IPS DF 4.7 (cell line): ENCODE data around the gene B4GALT6.
A peak's percentile ranks its signal among the peaks of the same experiment; 100 is the strongest.
"Not testable (repeated sequence)": the region's sequence is repeated elsewhere in the genome, so short reads cannot be mapped to it uniquely, and the experiment has no call there.

Experiments used
- DNase-seq: peaks from one replicate; pipeline ENCODE4 v3.0.0-alpha.2; 2013; ENCODE audit warnings: low spot score; ENCODE audit errors: extremely low read depth

The B4GALT6 gene

GRCh38 chr18:31684279-31685096 lies at the start of gene B4GALT6:
TSS of gene B4GALT6 (minus strand) at chr18:31684581. CDS start at chr18:31684426, 155 bp downstream.
- DNase-seq = no peak

- no peak for DNase-seq
Observed at GRCh38 chr18:31731628-31732027, 47.2 kb upstream of the B4GALT6 start.

GRCh38 chr18:31729196-31729595 lies 44.8 kb upstream of the B4GALT6 start:
- DNase-seq = not testable (repeated sequence)

GRCh38 chr18:31723990-31724711 lies 39.8 kb upstream of the B4GALT6 start:
- no peak for DNase-seq

- DNase-seq = no peak
Observed at GRCh38 chr18:31723639-31723989, 39.2 kb upstream of the B4GALT6 start.

- peak; percentile 84 for DNase-seq
Observed at GRCh38 chr18:31722369-31722957, 38.1 kb upstream of the B4GALT6 start.

- DNase-seq = no peak
Observed at GRCh38 chr18:31721601-31722000, 37.2 kb upstream of the B4GALT6 start.

GRCh38 chr18:31720867-31721266 lies 36.5 kb upstream of the B4GALT6 start:
- no peak for DNase-seq

GRCh38 chr18:31719363-31720006 lies 35.1 kb upstream of the B4GALT6 start:
- no peak for DNase-seq

- DNase-seq = no peak
Observed at GRCh38 chr18:31718386-31718785, 34.0 kb upstream of the B4GALT6 start.

GRCh38 chr18:31716362-31716761 lies 32.0 kb upstream of the B4GALT6 start:
- DNase-seq = no peak

- no peak for DNase-seq
Observed at GRCh38 chr18:31711365-31712172, 27.2 kb upstream of the B4GALT6 start.

GRCh38 chr18:31710826-31711225 lies 26.4 kb upstream of the B4GALT6 start:
- DNase-seq = no peak

GRCh38 chr18:31707815-31708214 lies 23.4 kb upstream of the B4GALT6 start:
- no peak for DNase-seq

- no peak for DNase-seq
Observed at GRCh38 chr18:31702449-31702848, 18.1 kb upstream of the B4GALT6 start.

- DNase-seq = no peak
Observed at GRCh38 chr18:31701744-31702143, 17.4 kb upstream of the B4GALT6 start.

- no peak for DNase-seq
Observed at GRCh38 chr18:31700990-31701389, 16.6 kb upstream of the B4GALT6 start.

- DNase-seq = no peak
Observed at GRCh38 chr18:31697351-31698298, 13.2 kb upstream of the B4GALT6 start.

GRCh38 chr18:31695989-31696388 lies 11.6 kb upstream of the B4GALT6 start:
- DNase-seq = no peak

- DNase-seq = no peak
Observed at GRCh38 chr18:31694297-31694696, 9.9 kb upstream of the B4GALT6 start.
